Fibroblast of gingiva (primary cell): ENCODE results near the gene RNF40.
"Not testable (repeated sequence)": the region's sequence is repeated elsewhere in the genome, so short reads cannot be mapped to it uniquely, and the experiment has no call there.

Experiments used
- DNase-seq: peaks from one replicate; pipeline ENCODE4 v3.0.0-alpha.2; 2011; ENCODE audit warnings: low read depth

Gene RNF40

GRCh38 chr16:30782486-30783279 lies 20.6 kb downstream of the RNF40 start:
- DNase-seq, result no peak

- no peak for DNase-seq
These were observed 21.4 kb downstream of the RNF40 start for GRCh38 chr16:30783280-30784109.

- DNase-seq, result no peak
These were observed 22.1 kb downstream of the RNF40 start for GRCh38 chr16:30784215-30784614.

- no peak for DNase-seq
These were observed 23.3 kb downstream of the RNF40 start for GRCh38 chr16:30785126-30786106.

GRCh38 chr16:30786115-30786935 lies 24.2 kb downstream of the RNF40 start:
- DNase-seq, result peak; percentile 58

GRCh38 chr16:30786936-30787612 lies 25.0 kb downstream of the RNF40 start, which contains the start of gene ZNF629:
Gene ZNF629, minus strand, starts transcription at chr16:30787205. Its CDS starts 2,723 bp downstream, at chr16:30784482.
- peak; percentile 73 for DNase-seq

- peak; percentile 30 for DNase-seq
These were observed 25.7 kb downstream of the RNF40 start for GRCh38 chr16:30787613-30788378.

GRCh38 chr16:30793508-30794069 lies 31.5 kb downstream of the RNF40 start:
- DNase-seq, result no peak

GRCh38 chr16:30794634-30795033 lies 32.5 kb downstream of the RNF40 start:
- DNase-seq, result no peak

- DNase-seq, result no peak
These were observed 35.7 kb downstream of the RNF40 start for GRCh38 chr16:30797670-30798309.

- no peak for DNase-seq
These were observed 40.8 kb downstream of the RNF40 start for GRCh38 chr16:30802936-30803335.

- no peak for DNase-seq
These were observed 42.9 kb downstream of the RNF40 start for GRCh38 chr16:30805056-30805369.

GRCh38 chr16:30805370-30806169 lies 43.4 kb downstream of the RNF40 start:
- DNase-seq, result peak; percentile 84

GRCh38 chr16:30808146-30808545 lies 46.0 kb downstream of the RNF40 start:
- DNase-seq, result no peak

- not testable (repeated sequence) for DNase-seq
These were observed 46.8 kb downstream of the RNF40 start for GRCh38 chr16:30808890-30809426.

- DNase-seq, result not testable (repeated sequence)
These were observed 47.6 kb downstream of the RNF40 start for GRCh38 chr16:30809675-30810074.

- DNase-seq, result no peak
These were observed 51.7 kb downstream of the RNF40 start for GRCh38 chr16:30813821-30814189.

- DNase-seq, result no peak
These were observed 54.6 kb downstream of the RNF40 start for GRCh38 chr16:30816769-30817168.
